GM21423 (cell line): ENCODE measurements around the gene MTMR3.

ENCODE experiments used
- ATAC-seq: cut with Tn5 transposase; IDR thresholded peaks from one replicate; pipeline ENCODE4 v1.9.1; 2021; ENCODE audit warnings: mild to moderate bottlenecking, moderate library complexity; ENCODE audit not compliant: unreplicated experiment

MTMR3 gene

DNA sequence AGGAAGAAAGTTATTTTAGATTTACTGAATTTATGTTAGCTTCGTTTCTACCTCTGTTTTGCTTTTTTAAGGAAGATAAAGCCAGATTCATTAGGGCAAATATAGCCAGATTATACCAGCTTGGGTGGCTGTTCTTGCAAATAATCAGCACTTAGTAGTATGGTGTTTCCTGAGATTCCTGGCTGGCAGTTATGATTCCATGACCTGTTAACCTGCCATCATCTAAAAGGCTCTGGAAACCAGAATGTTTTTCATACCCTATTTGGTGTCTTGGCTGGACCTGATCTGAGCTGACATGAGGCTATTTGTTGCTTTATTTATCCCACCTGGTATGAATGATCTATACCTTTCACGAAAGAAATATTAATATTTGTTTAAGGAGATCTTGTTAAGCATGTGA lies 114.5 kb downstream of the MTMR3 start:
- no peak for ATAC-seq

DNA sequence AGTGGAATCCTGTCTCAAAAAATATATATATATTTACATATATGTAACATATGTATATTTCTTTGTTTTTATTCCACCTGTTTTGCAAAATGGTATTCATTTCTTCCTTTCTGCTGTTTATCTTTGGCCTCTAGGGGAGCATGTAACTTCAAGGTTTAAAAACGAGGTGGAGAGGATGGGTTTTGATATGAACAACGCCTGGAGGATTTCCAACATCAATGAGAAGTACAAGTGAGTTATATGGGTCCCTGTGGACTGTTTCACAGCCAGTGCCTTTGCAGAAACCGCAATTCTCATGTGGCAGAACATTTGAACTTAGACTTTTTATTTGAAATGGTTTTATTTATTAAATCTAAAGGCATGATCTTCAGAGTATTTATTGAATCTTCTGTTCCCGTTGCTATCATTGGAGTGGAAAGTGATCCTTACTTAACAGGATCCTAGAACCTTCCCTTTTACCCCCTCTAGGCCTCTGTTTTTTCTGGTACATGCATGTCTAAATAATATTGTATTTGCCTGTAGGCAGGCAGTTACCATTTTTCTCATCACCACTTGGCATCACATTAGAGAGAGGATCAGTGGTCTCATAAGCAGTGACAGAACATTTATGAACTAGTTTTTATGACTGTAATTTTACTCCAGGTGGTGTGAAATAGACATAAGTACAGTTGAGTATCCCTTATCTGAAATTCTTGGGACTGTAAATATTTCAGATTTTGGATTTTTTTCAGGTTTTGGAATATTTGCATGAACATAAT lies 115.8 kb downstream of the MTMR3 start:
- no peak for ATAC-seq

DNA sequence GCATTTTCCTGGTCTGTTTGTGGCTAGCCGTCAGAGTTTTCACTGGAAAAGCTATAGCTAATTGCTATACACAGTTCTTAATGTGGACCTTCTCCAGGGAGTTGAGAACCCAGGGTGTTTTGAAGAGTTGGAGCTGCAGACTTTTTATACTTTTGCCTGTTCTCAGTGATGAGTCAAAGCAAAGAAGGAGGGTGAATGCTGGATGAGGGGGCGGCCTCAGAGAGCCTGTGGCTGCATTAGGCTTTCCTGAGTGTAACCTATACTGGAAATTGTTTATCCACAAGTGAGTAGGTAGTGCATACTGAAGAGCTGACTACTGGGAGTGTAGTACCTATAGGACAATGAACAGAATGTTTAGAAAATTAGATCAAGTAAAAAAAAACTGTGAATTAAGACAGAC lies 117.6 kb downstream of the MTMR3 start:
- ATAC-seq, result no peak

DNA sequence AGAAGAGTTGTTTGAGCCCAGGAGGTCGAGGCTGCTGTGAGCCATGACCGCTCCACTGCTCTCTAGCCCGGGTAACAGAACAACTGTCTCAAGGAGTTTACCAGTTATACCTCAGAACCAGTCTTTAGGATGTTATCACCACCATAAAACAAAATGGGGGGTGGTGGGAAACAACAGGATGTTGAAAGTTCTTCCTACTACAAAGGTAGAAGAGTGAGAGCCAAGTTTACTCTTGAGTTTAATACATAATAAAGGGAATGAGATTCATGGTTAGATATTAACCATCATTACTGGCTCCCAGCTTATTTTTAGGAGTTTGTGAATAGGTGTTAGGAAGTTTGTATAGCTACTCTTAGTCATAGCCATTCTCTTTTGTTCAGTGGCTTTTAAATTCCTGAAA lies 118.5 kb downstream of the MTMR3 start:
- ATAC-seq, result no peak

DNA sequence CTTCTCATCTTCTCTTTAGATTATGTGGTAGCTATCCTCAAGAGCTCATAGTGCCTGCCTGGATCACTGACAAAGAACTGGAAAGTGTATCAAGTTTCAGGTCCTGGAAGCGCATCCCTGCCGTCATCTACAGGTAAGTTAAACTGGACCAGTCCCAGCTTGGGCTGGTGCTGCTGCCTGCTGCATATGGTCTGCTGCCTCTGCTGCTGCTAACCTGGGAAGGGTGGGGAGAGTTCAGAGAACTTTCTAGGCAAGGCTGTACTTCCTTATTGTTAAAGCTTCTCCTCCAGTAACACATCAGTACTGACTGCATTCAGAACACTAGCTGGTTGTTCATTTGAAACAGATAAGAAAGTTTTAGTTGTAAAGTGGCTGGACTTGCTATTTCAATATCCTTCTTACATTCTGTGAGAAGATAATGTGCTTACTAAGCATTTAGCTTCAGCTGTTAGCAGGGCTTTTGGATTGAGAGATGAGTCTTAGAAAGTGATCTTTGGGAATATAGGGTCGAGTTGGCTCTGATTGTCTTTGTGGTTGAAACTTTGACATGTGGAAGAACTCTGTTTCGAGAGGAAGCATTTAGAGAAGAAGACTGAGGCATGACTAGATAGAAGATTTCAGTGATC lies 120.0 kb downstream of the MTMR3 start:
- ATAC-seq, result no peak

DNA sequence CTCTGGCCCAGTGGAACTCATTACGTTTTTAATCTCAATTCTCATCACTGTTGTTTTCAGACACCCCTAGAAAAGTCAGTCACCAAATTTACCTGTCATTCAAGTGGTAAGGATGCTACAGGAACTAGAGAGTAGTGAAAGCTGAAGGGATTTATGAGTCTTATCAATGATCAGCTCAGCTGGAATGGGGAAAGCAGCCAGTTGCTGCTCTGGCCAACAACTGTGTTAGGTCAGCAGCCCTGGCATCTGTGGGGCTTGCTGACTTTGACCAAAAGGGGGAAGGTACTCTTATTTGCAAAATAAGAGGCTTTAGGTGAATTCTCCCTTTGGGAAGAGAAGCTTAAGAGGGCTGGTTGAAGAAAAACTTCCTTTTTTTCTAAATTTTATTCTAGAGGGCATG lies 121.1 kb downstream of the MTMR3 start:
- ATAC-seq, result no peak

DNA sequence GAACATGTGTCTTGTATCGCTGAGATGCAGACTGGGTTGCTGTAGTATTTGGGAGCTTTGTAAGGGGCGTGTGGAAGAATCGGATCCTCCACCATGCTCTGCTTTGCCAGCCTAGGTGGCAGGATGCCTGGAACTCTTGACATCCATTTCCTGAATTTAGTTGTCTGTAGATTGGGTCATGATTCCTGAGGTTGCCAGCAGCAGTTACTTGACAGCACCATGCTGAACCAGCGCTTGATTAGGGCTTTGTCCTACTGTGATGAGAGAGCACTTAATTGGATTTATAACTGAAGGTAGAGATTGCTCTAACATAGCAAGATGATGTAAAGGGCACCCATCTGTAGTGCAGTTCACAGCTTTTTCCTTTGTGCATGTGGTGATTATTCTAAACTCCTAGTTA lies 121.7 kb downstream of the MTMR3 start:
- no peak for ATAC-seq

DNA sequence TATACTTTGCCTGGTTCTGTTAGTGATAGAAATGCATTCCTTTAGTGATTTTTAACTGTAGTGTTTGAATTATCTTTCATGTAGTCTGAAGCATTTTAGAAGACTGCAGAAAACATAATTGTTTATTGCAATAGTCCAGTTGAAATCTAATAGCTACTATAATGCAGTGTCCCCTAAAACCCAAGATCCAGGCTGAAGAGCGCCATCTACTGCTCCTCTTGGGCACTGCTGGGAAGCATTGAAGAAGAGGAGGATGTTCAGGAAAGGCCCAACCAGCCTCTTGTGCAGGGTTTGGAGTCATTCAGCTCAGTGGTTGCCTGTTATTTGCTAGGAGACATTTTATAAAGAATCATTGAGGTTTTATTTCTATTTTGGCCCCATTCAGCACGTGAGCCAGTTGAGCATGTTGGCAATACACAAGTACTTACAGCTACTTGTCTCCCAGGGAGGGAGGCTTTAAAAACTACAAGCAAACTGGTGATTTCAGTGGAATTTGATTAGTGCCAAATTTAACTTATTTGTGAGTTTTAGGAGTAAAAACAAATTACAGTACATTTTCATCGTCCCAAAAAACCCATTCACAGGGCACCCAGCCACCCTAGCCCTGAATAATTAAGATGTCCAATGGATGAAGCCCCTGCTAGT lies 122.4 kb downstream of the MTMR3 start:
- no peak for ATAC-seq

DNA sequence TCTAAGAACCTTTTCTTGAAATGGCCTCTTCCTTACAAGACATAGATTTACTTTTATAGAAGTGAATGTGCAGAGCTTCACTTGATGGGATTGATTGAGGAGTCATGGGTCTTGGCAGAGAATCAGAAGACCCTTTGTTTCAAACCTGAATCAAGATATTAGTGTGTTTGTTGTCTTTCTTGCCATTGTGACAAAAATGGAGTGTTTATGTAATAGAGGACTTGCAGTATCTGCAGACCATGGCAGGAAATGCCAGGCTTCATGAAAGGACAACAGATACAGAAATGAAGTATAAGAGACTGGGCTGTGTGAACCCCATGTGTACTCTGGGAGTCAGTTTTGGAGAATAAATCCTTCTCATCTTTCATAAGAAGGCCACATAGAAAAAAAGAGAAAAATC lies 124.4 kb downstream of the MTMR3 start:
- no peak for ATAC-seq

DNA sequence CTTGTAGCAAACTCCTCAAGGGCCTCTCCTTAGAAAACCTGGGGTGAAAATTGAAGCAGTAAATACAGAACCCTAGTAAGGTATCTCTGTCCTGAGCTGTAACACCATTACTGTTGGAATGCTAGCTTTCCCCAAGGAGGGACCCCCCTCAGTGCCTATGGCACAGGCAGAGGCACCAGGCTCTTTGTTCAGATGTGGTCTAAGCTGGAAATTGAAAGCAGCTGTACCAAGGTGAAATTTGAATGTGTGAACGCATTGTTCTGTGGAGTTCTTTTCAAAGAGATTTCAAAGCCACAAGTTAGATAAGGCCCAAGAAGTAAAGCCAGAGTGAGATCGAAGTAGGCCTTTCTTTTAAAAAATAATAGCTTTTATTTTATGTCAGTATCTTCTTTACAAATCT lies 125.4 kb downstream of the MTMR3 start:
- ATAC-seq, result no peak

DNA sequence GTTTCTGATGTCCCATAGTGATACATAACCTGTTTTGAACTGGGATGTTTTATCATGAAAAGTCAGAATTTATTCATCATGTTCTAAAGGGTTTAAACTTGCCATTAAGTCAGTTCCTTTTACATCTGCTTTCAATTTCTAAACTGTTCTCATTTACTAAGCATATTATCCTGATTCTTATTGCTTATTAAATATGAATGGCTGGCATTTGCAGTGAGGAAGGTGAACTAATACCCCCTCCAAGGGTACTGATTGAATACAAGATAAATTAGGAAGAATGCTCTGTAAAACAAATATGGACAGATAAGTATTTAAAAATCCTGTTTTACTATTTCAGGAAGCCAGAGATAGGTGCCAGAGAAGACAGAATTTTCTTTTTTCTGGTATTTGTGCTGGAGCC lies 126.5 kb downstream of the MTMR3 start:
- ATAC-seq, result no peak

DNA sequence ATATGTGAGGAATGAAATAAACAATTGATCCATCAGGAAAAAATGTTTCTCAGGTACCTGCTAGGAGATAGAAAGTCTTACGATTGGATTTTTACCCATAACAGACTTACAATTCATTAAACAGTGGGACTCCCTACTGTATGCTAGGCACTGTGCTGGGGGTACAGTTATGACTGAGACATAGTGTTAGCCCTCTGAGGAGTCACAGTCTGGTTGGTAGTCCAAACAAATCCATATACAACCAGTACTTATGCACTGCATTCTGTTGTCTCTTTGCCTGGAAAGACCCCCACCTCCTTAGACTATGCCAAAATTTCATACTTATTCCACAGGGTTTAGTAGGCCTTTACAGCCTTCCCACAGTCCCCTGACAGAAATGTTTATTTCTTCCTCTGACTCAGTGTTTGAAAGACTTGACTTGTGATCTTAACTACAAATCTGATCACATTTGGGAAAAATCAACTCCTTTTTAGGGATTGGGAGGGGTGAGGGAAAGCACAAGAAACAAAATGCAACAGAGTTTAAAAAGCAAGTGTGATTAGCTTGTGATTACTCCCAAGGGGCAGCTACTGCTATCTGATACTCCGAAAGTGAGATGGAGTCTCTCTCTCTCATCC lies 127.9 kb downstream of the MTMR3 start:
- ATAC-seq, result no peak

DNA sequence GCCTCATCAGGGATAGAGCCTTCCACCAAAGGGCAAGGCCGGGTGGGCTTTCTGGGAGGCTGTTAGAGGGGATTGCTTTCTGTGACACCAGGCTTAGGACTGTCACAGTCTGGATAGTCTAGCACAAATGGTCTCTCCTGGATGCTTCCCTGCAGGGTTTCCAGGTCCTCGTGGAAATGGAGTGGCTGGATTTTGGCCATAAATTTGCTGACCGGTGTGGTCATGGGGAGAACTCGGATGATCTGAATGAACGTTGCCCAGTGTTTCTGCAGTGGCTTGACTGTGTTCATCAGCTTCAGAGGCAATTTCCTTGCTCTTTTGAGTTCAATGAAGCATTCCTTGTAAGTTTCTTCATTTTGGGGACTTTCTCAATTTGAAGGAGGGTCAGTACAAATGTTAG lies 130.2 kb downstream of the MTMR3 start:
- no peak for ATAC-seq

DNA sequence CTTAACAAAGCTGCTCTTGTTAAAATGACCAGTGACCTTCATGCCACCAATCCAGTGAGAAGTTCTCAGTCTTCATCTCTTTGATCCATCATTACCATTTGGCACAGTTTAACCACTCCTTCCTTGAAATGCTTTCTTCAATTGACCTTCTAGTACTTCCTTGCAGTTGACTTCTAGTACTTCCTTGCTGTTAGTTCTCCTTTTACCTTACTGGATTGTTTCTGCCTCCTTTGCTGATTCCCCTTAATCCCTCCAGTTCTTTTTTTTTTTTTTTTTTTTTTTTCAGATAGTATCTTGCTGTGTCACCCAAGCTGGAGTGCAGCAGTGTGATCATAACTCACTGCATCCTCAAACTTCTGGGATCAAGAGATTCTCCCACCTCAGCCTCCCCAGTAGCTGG lies 131.3 kb downstream of the MTMR3 start:
- ATAC-seq, result no peak

DNA sequence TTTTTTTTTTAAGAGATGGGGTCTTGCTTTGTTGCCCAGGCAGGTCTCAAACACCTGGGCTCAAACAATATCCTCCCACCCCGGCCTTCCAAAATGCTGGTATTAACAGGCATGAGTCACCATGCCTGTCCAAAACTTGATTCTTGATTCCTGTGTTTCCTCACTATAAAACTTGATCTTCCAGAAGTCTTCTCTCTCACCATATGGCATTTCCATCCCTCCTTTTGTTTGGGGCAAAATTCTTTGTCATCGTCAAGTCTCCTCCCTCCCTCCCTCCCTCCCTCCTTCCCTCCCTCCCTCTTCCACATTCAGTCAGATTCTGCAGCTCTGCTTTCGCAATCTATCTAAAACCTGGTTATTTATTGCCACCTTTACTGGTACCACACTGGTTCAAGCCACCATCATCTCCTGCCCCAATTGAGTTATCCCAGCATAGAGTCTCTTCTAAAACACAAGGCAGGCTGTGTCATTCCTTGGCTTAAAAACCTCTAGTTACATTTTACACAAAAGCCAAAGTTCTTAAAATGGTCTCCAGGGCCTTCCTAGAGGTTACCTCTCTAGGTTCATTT lies 132.3 kb downstream of the MTMR3 start:
- no peak for ATAC-seq

DNA sequence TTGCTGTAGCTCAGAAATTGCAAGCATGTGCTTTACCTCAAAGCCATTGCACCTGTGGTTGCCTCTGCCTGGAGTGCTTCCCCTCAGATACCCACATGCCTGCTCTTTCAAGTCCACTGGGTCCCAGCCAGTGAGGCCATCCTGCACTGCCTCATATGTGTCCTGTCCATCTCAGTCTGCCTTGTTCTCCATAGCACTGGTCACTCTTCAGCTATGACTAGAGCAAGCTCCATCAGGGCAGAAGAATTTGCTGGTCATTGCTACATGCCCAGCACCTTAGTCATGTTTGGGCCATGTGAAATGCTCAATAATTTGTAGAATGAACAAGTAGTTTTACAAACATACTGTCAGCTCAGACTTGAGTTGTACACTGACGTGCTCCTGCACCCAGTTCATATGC lies 132.9 kb downstream of the MTMR3 start:
- no peak for ATAC-seq

DNA sequence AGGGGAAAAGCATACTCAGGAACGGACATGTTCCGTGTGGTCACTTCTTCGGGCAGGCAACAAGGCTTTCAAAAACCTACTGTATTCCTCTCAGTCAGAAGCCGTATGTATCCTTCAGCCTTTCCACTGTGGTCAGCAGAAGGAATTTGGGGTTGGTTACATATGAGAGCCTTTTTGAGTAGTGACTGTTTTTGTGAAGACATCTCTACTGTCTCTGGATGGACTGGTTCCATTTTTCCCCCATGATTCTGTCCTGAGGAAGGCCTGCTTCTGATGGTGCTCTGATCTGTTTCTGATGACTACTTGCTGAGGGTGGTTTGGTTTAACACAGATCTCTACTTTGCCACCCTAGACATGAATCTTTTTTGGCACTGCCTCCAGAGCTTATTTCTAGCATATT lies 133.6 kb downstream of the MTMR3 start:
- no peak for ATAC-seq

DNA sequence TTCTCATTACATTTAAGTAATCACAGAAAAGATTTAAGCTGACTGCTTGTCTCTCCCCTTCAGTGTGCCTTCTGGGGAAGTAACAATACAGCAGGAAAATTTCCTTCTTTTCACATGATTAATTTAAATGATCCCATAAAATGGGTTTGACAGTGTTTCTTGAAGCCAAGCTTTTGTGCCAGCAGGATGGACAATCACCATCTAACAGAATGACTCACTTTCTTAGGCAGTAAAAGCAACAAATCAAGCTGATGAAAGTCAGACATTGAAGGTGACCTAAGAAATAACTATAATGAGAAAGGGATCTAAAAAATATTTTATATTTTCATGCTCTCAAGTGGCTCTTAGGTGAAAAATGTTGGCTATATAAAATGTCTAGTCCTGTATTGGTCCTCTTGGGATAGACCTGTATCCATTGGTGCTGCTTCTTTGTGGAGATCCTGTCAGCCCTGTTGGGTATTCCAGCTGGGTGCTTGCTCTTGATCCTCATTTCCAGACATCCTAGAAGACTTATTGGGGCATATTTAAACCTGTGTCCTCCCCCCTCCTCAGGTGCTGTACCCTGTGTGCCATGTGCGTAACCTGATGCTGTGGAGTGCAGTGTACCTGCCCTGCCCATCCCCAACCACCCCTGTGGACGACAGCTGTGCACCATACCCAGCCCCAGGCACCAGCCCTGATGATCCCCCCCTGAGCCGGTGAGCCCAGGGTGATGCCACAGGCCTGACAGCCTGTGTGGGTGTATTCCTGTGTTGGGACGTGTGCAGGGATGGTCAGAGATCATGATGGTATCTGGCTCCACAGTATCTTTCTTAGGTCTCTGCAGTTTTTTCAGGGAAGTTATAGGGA lies 134.6 kb downstream of the MTMR3 start:
- no peak for ATAC-seq

DNA sequence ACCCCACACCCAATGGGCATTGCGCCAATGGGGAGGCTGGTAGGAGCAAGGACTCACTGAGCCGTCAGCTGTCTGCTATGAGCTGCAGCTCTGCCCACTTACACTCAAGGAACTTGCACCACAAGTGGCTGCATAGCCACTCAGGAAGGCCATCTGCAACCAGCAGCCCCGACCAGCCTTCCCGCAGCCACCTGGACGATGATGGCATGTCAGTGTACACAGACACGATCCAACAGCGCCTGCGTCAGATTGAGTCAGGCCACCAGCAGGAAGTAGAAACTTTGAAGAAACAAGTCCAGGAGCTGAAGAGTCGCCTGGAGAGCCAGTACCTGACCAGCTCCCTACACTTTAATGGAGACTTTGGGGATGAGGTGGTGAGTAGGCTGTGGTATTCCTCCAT lies 137.5 kb downstream of the MTMR3 start:
- no peak for ATAC-seq

DNA sequence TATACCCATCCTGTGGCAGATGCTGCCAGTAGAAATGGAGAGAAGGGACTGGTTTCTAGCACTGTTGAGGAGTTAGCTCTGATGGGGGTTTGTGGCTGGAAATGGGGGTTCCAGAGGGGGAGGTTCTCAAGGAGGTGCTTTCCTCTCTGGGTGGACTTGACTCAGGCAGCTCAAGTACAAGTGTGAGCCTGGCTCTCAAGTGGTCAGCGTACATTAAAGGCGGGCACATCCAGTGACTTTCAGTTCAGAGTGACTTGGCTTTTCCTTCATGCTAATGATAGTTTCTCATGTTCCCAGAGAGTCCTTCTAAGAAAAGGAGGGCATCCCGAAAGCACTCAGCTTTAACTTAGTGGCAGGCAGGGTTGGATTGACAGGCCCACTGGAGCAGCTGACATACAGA lies 138.4 kb downstream of the MTMR3 start:
- no peak for ATAC-seq
